Measurements from ENCODE around the gene CDH9. TPM values are rescaled to one million over a fixed set of nuclear protein-coding genes. Genes with fewer than 3 reads are reported as not detected.

The CDH9 gene
- 14.7 TPM for total RNA-seq

GRCh38 chr5:27038476-27038875 lies at the start of gene CDH9:
Gene CDH9 (minus strand): TSS chr5:27038586. CDS start chr5:26988333, 50,253 bp downstream.

